ENCODE data around the gene KDM4B.

Gene KDM4B

DNA sequence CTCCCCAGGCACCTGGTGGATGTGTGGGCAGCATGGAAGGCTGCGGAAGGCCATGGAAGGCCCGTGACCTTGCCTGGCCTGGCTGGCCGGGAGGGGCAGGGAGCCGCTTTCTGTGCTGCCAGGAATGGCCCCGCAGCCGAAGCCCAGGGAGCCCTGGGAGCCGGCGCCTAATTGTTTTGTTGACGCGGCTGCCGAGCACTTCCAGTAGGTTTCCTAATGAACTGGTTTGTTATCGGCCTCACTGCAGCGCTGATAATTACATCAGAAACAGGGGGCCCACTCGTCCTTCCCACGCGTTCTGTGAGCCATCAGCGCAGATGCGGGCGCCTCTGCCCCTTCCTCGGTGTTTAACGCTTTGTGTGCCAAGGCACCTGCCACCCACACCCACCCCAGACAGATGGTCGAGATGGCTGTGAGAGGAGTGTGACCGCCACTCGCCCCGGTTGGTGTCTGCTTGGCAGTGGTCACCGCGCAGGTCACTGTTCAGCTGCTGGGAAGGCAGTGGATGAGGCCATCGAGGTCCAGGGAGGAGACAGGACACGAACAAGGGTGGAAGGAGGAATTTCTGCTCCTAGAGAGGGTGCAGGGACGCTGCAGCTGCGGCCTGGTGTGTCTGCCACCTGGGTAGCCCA lies 124.5 kb downstream of the KDM4B start:
- no peak overlapping the region for H3K4me3 ChIP-seq (replicated peaks; ENCODE audit: low read depth, low read length)
- no peak for DNase-seq (ENCODE audit: low read depth)
- TF ChIP-seq, protein P1, sequence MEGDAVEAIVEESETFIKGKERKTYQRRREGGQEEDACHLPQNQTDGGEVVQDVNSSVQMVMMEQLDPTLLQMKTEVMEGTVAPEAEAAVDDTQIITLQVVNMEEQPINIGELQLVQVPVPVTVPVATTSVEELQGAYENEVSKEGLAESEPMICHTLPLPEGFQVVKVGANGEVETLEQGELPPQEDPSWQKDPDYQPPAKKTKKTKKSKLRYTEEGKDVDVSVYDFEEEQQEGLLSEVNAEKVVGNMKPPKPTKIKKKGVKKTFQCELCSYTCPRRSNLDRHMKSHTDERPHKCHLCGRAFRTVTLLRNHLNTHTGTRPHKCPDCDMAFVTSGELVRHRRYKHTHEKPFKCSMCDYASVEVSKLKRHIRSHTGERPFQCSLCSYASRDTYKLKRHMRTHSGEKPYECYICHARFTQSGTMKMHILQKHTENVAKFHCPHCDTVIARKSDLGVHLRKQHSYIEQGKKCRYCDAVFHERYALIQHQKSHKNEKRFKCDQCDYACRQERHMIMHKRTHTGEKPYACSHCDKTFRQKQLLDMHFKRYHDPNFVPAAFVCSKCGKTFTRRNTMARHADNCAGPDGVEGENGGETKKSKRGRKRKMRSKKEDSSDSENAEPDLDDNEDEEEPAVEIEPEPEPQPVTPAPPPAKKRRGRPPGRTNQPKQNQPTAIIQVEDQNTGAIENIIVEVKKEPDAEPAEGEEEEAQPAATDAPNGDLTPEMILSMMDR (IDR thresholded peaks at IDR 0.05; ENCODE audit: low read length, missing control alignments) = no peak

DNA sequence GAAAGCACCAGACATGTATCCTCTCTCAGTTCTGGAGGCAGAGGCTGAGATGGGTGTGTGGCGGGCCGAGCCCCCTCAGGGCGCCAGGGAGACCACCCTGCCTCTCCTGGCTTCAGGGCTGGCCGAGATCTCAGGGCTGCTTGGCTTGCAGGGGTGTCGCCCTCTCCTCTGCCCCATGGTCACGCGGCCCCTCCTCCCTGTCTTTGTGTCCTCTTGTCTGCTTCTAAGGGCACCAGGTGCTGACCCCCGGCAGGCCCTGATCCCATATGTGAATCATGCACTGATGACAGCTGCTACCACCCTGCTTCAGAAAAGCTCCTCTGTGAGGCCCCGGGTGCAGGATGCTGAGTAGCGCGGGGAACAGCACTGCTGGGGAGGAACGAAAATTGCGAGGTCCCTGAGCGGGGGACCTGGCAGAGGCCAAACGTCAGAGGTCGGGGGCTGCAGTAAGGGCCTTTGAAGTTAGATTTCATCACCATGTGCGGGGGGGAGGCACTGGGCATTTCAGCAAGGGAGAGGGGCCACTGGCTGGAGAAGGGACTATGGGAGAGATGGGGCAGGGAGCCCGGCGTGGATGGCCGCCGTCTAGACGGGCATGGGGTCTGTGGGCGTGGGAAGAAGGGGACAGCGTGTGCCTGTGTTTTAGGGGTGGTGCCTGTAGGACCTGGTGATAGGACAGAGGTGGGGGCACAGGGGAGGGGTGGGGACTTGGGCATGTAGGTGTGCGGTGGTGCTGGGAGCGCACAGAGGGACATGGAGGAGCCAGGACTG lies 125.2 kb downstream of the KDM4B start:
- no peak for DNase-seq (ENCODE audit: low read depth)
- TF ChIP-seq, protein P1 (IDR thresholded peaks at IDR 0.05; ENCODE audit: low read length, missing control alignments) = no peak
- no peak overlapping the region for H3K4me3 ChIP-seq (replicated peaks; ENCODE audit: low read depth, low read length)

DNA sequence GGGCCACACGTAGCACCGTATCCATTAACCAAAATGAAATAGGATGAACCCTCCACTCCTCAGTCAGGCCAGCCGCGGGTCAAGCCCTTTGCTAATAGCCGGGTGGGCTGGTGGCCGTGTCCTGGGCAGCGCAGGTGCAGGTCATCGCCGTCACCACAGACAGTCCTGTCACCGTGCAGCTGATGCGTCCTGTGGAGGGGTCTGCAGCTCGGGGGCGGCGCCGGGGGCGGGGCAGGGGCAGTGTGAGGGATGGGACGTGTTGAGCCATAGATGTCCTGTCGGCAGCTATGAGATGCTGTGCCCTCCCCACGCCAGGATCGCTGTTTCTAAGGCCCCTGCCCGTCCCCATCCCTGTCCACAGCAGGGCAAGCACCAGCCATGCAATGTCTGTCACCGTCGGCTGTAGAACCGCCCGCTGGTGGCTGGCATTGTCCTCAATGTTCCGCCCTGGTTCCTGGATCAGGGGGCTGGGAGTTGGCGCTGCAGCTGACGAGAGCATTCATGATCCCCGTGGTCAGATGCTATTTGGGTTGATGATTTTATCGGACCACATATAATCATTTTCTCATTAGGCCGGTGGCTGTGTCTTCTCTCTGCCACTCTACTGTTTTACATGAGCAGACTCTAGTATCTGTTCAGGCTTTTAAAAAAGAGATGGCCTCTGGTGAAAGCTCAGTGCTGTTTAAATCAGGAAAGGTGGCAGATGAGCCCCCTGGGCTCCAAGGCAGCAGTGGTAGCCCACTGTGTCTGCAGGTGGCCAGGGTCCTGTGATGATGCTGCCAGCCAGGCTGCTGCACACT lies 126.1 kb downstream of the KDM4B start:
- DNase-seq (ENCODE audit: low read depth) = no peak

DNA sequence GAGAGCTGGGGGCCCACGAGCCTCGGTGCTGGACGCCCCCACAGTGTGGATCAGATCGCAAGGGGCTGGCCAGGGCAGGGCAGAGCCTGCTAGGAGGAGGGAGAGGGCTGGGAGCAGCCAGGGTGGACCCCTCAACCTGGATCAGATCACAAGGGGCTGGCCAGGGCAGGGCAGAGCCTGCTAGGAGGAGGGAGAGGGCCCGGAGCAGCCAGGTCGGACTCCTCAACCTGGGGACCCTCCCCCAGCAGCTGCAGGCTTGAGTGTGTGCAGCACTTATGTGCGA lies 126.6 kb downstream of the KDM4B start:
- no peak for DNase-seq (ENCODE audit: low read depth)
- TF ChIP-seq, protein P1 (IDR thresholded peaks at IDR 0.05; ENCODE audit: low read length, missing control alignments) = no peak
- H3K4me3 ChIP-seq (replicated peaks; ENCODE audit: low read depth, low read length) = no peak overlapping the region

More for the DNA sequence above, 126.1 kb downstream of the KDM4B start:
- TF ChIP-seq, protein P1 (IDR thresholded peaks at IDR 0.05; ENCODE audit: low read length, missing control alignments) = no peak
- H3K4me3 ChIP-seq (replicated peaks; ENCODE audit: low read depth, low read length) = no peak overlapping the region

DNA sequence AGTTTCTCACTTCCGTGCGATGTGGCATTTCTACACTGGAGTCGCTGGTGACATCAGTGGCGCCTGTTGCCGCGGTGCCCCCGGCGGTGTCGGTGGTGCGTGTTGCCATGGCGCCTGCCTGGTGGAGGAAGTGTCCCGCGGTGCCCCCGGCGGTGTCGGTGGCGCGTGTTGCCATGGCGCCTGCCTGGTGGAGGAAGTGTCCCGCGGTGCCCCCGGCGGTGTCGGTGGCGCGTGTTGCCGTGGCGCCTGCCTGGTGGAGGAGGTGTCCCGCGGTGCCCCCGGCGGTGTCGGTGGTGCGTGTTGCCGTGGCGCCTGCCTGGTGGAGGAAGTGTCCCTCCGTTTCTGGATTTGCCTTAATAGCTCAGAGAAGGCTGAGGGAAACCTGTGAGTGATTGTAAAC lies 127.6 kb downstream of the KDM4B start:
- TF ChIP-seq, protein P1 (IDR thresholded peaks at IDR 0.05; ENCODE audit: low read length, missing control alignments) = no peak
- DNase-seq (ENCODE audit: low read depth) = no peak
- H3K4me3 ChIP-seq (replicated peaks; ENCODE audit: low read depth, low read length) = no peak overlapping the region

DNA sequence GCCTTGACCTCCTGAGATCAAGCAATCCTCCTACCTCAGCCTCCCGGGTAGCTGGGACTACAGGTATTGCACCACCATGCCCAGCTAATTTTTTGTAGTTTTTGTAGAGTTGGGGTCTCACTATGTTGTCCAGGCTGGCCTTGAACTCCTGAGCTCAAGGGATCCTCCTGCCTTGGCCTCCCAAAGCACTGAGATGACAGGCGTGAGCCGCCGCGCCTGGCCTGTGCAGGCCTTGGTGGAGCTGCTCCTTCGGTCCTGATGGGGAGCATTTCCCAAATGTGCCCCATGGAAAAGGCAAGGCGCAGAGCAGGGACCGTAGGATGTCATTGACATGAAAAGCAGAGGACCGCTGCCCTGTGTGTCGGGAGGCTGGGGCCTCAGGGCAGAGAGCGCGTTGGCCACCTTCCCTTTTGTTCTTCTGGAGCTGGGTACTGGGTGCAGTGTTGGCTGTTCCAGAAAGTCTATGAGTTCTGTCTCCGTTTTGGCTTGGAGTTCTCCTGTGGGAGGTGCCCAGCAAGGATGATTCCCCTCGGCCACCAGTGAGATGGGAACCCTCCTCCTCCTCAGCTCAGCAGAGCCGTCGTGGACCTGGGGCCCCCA lies 128.5 kb downstream of the KDM4B start:
- DNase-seq (ENCODE audit: low read depth) = no peak
- TF ChIP-seq, protein P1 (IDR thresholded peaks at IDR 0.05; ENCODE audit: low read length, missing control alignments) = no peak
- H3K4me3 ChIP-seq (replicated peaks; ENCODE audit: low read depth, low read length) = no peak overlapping the region

Data from fibroblast of pulmonary artery (primary cell).